ENCODE results near the gene PPP6R3. TPM values are rescaled to one million over a fixed set of nuclear protein-coding genes. Genes with fewer than 3 reads are reported as not detected.

The PPP6R3 gene
- total and polyA plus RNA-seq, 2 experiments from 2014 or later = 31.5 to 108 TPM

DNA sequence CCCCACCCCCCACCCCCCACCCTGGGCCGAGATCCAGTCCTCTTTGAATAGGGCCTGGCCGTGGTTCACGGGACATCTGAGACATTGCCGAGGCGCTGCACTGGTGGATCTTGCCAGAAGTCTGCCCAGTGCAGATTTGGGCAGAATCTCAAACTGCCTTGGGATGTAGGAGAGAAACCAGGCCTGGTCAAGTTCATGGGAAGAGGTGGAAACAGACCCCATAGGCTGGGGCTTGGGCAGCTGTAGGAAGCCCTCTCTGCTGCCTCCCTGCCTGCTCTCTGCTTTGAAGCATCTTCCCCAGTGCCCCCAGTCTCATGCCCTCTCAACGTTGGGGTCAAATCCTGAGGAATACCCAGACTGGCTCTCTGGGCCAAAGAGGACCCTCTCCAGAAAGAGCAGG is 16.0 kb upstream of the PPP6R3 start:
- H3K9me3 ChIP-seq (ENCODE audit: low read depth) = no peaks in the 10 kb centered on the region
- no peaks in the 10 kb centered on the region for H3K36me3 ChIP-seq (replicated peaks; ENCODE audit: insufficient read depth, low read depth)
- H3K27ac ChIP-seq = no peak overlapping the region
- H3K79me2 ChIP-seq = no peaks in the 10 kb centered on the region
- DNase-seq (ENCODE audit: low spot score) = no peak
- H3K27me3 ChIP-seq = no peaks in the 10 kb centered on the region
- 86% methylated on average over 6 of the region's 6 CpGs for WGBS (ENCODE audit: low lambda C conversion rate, missing lambda C conversion rate)
- no peak overlapping the region for H3K4me3 ChIP-seq
- H3K9me2 ChIP-seq (replicated peaks; ENCODE audit: insufficient read depth) = no peaks in the 10 kb centered on the region
- H2AFZ ChIP-seq = no peak overlapping the region
- H3K4me1 ChIP-seq (ENCODE audit: insufficient read depth) = peaks cover 9% of the 10 kb centered on the region
- H3K4me2 ChIP-seq = no peak overlapping the region
- H4K20me1 ChIP-seq (ENCODE audit: insufficient read depth, poor library complexity, severe bottlenecking) = no peaks in the 10 kb centered on the region
- TF ChIP-seq, protein P1, sequence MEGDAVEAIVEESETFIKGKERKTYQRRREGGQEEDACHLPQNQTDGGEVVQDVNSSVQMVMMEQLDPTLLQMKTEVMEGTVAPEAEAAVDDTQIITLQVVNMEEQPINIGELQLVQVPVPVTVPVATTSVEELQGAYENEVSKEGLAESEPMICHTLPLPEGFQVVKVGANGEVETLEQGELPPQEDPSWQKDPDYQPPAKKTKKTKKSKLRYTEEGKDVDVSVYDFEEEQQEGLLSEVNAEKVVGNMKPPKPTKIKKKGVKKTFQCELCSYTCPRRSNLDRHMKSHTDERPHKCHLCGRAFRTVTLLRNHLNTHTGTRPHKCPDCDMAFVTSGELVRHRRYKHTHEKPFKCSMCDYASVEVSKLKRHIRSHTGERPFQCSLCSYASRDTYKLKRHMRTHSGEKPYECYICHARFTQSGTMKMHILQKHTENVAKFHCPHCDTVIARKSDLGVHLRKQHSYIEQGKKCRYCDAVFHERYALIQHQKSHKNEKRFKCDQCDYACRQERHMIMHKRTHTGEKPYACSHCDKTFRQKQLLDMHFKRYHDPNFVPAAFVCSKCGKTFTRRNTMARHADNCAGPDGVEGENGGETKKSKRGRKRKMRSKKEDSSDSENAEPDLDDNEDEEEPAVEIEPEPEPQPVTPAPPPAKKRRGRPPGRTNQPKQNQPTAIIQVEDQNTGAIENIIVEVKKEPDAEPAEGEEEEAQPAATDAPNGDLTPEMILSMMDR (IDR thresholded peaks at IDR 0.05; ENCODE audit: poor library complexity) = no peak
- TF ChIP-seq EZH2 (IDR thresholded peaks at IDR 0.05; ENCODE audit: borderline replicate concordance) (no peak), EZH2phosphoT487 (IDR thresholded peaks at IDR 0.05; ENCODE audit: low read depth, severe bottlenecking, unreplicated experiment) (no peak)

DNA sequence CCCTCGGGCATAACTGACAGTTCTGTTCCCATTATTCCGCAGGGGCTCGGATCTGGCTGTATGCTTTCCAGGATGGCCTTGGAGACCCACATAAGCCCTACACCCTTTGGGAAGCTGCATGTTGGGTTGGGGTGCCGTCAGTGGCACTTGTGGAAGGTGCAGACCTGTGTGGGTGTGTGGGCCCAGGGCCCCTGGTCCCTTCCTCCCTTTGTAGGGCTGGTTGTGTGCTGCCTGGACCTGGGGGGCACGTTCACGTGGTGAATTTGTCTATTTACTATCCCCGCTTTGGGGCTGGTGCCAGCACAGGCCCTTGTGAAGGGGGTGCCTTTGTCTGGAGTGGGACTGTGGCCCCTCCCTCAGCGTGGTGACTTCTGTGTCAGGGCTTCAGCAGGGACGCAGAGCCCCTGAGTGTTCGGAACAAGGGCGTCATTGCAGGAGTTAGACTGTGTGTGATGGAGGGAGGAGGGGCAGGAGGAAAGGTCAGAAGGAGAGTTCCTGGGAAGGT is 15.0 kb upstream of the PPP6R3 start:
- no peak overlapping the region for H3K27ac ChIP-seq
- WGBS (ENCODE audit: low lambda C conversion rate, missing lambda C conversion rate) = 93% methylated on average over 11 of the region's 11 CpGs
- TF ChIP-seq, protein P1 (IDR thresholded peaks at IDR 0.05; ENCODE audit: poor library complexity) = no peak
- TF ChIP-seq EZH2 (IDR thresholded peaks at IDR 0.05; ENCODE audit: borderline replicate concordance) (no peak), EZH2phosphoT487 (IDR thresholded peaks at IDR 0.05; ENCODE audit: low read depth, severe bottlenecking, unreplicated experiment) (no peak)
- no peak for DNase-seq (ENCODE audit: low spot score)
- peaks cover 9% of the 10 kb centered on the region for H3K4me1 ChIP-seq (ENCODE audit: insufficient read depth)
- no peaks in the 10 kb centered on the region for H4K20me1 ChIP-seq (ENCODE audit: insufficient read depth, poor library complexity, severe bottlenecking)
- no peak overlapping the region for H2AFZ ChIP-seq
- no peaks in the 10 kb centered on the region for H3K36me3 ChIP-seq (replicated peaks; ENCODE audit: insufficient read depth, low read depth)
- no peaks in the 10 kb centered on the region for H3K9me3 ChIP-seq (ENCODE audit: low read depth)
- H3K79me2 ChIP-seq = no peaks in the 10 kb centered on the region
- no peaks in the 10 kb centered on the region for H3K27me3 ChIP-seq
- H3K9me2 ChIP-seq (replicated peaks; ENCODE audit: insufficient read depth) = no peaks in the 10 kb centered on the region
- H3K4me2 ChIP-seq = no peak overlapping the region
- no peak overlapping the region for H3K4me3 ChIP-seq

DNA sequence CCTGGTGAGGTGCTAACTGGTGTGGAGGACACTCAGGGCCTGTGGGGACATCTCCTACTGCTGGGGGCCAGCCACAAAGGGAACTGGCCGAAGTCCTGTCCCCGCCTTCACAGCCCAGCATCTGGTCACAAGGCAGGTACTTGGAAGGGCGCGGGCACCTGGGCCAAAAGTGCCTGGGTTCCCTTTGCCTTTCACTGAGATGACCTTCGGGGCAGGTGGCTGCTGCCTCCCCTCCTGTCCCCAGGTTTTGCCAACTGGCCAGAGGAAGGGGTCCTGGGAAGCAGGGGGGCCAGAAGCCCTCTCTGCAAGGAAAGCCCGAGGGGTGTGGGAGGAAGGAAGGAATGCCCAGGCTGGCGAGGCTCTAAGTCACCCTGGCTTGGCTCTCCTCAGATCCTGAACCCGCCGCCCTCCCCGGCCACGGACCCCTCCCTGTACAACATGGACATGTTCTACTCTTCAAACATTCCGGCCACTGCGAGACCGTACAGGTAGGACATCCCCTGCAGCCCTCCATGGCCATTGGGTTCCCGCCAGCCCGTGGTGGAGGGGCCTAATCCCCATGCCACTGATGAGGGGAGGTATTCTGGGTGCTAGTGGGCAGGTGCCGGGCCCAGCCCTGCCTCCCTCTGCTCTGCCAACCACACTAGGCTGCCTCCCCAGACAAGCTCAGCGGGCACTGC is 14.4 kb upstream of the PPP6R3 start:
- Histone ChIP-seq H3K4me2 (no peak overlapping the region), H3K79me2 (no peaks in the 10 kb centered on the region), H4K20me1 (ENCODE audit: insufficient read depth, poor library complexity, severe bottlenecking) (no peaks in the 10 kb centered on the region), H3K36me3 (replicated peaks; ENCODE audit: insufficient read depth, low read depth) (no peaks in the 10 kb centered on the region), H3K4me3 (no peak overlapping the region), H3K27ac (no peak overlapping the region), H3K27me3 (no peaks in the 10 kb centered on the region), H3K9me3 (ENCODE audit: low read depth) (no peaks in the 10 kb centered on the region), H3K4me1 (ENCODE audit: insufficient read depth) (peaks cover 8% of the 10 kb centered on the region), H3K9me2 (replicated peaks; ENCODE audit: insufficient read depth) (no peaks in the 10 kb centered on the region), H2AFZ (no peak overlapping the region)
- 96% methylated on average over 18 of the region's 18 CpGs for WGBS (ENCODE audit: low lambda C conversion rate, missing lambda C conversion rate)
- no peak for DNase-seq (ENCODE audit: low spot score)
- no peak for TF ChIP-seq EZH2 (IDR thresholded peaks at IDR 0.05; ENCODE audit: borderline replicate concordance)
- TF ChIP-seq, protein P1 (IDR thresholded peaks at IDR 0.05; ENCODE audit: poor library complexity) = no peak
- no peak for TF ChIP-seq EZH2phosphoT487 (IDR thresholded peaks at IDR 0.05; ENCODE audit: low read depth, severe bottlenecking, unreplicated experiment)
